Coronary artery (tissue), 2 donors: ENCODE results near the gene RFX3.

Source experiments
- DNase-seq: peaks from one replicate; pipeline ENCODE4 v3.0.0-alpha.2; 2017; ENCODE audit warnings: low spot score
- H3K27ac ChIP-seq, 2 donors: fragments of 200-600 bp; sonication (generic); one replicate each; pipeline ENCODE4 v1.5.1; 2016 to 2019
- H3K4me3 ChIP-seq: fragments of 200-600 bp; sonication (generic); 2 replicates; pipeline ENCODE4 v1.5.1; 2016; ENCODE audit warnings: mild to moderate bottlenecking, moderate library complexity
- TF ChIP-seq, protein P1 (sequence below): fragments of 200-600 bp; sonication (generic); IDR thresholded peaks from one replicate; pipeline ENCODE4 v1.5.1; 2019; ENCODE audit warnings: antibody characterized with exemption

RFX3 gene

DNA sequence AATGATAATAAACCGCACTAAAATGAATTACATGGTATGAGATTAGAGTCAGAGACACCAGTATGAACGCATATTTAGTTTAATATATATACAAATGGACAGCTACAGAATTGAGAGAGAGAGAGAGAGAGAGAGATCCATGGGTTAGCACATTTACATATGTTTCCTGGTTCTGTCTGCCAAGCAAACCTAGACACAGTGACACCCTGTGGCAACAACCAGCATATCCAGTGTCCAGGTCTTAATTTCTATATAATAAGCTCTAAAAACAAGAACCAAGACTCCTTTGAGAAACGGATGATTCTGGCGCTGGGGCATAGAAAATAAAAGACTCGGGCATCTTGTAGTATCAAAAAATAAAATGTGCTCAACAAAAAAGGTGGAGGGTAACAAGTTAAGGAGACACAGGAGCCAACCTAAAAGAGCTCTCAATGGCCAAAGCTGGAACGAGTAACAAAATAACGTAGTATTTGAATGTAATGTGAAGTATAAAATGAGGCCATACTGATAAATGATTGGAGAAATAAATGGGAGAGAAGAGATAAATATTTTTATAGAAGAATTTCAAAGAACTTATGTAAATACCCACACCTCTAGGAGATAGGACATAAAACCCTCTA, 84.5 kb downstream of the RFX3 start:
- Histone ChIP-seq H3K27ac (no peak overlapping the region), H3K4me3 (no peak overlapping the region)
- DNase-seq: no peak
- TF ChIP-seq, protein P1, sequence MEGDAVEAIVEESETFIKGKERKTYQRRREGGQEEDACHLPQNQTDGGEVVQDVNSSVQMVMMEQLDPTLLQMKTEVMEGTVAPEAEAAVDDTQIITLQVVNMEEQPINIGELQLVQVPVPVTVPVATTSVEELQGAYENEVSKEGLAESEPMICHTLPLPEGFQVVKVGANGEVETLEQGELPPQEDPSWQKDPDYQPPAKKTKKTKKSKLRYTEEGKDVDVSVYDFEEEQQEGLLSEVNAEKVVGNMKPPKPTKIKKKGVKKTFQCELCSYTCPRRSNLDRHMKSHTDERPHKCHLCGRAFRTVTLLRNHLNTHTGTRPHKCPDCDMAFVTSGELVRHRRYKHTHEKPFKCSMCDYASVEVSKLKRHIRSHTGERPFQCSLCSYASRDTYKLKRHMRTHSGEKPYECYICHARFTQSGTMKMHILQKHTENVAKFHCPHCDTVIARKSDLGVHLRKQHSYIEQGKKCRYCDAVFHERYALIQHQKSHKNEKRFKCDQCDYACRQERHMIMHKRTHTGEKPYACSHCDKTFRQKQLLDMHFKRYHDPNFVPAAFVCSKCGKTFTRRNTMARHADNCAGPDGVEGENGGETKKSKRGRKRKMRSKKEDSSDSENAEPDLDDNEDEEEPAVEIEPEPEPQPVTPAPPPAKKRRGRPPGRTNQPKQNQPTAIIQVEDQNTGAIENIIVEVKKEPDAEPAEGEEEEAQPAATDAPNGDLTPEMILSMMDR: no peak

DNA sequence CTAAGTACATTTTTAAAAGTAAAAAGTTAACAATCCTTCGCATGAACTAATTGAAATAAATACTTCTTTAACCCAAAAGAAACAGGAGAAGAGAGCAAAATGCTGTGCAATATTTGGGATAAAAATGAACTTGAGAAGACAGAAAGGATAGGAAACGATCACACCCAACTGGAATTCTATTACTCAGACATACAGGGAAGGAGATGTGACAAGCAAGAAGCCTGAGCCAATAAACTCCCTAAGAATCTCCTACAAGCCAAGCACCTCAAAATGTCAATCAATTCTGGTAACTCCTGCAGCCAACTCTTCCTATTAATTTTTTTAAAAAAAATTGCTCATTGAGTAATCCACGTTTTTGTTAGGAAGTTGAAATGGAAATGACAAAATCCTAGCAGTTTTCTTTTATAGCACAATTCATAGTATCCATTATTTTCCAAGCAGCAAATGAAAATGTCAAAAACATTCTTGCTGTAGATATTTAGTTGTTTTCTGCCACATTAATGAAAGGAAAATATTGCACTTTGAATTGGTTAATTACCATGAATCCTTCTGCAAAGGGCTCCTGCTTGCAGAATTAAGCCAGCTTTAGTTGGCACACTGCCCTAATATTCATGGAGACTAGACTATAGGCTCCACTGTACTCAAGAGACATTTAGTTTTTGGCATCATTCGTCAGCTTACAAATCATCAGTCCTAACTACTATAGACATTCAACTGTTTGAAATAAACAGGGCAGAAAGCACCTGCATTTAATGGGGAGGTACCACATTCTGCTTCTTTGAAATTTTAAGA, 89.0 kb downstream of the RFX3 start:
- no peak for DNase-seq
- H3K27ac ChIP-seq: no peak overlapping the region
- H3K4me3 ChIP-seq: no peak overlapping the region
- TF ChIP-seq, protein P1: no peak

DNA sequence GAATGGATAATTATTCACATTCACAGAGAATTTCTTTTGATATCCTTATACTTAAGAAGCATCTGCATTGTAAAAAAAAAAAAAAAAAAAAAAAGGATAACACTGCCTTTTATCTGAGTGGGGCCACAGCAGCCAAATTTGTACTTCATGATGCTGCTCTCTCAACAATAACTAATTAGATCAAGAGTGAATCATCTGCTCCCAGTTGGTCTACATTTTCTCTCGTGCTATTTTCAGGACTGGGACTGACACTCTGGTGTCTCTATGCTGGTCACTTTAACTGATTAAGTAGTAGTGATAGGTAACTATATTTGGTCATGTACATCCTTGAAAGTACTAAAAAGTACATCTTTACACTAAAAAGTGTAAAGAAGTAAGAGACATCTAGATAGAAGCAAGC, 90.1 kb downstream of the RFX3 start:
- no peak overlapping the region for H3K4me3 ChIP-seq
- H3K27ac ChIP-seq: no peak overlapping the region
- TF ChIP-seq, protein P1: no peak
- DNase-seq: no peak

DNA sequence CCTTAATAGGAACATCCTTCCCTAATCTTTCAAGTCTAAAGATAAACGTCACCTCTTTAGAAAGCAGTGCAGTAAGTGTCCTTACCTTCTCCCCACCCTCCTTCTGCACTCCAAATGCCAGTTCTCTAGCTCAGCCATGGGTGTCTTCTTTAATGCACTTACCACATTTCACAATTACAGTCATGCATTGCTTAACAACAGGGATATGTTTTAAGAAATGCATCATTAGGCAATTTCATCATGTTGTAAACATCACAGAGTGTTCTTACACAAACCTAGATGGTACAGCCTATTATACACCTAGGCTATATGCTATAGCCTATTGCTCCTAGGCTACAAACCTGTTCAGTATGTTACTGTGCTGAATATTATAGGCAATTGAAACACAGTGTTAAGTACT, 91.2 kb downstream of the RFX3 start:
- TF ChIP-seq, protein P1: no peak
- DNase-seq: no peak
- Histone ChIP-seq H3K27ac (no peak overlapping the region), H3K4me3 (no peak overlapping the region)

DNA sequence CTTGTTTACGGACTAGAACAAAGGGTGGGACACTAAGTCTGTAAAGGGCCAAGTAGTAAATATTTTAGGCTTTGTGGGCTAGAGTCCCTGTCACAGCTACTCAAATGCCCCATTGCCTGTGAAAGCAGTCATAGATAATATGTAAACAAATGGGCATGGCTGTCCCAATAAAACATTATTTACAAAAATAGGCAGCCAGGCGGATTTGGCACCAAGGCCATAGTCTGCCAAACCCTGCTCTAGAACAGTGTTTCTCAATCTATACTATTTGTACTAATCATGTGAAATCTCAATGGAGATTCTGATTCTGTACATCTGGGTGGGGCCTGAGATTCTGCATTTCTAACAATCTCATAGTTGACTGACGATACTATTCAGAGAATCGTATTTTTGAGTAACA, 92.0 kb downstream of the RFX3 start:
- TF ChIP-seq, protein P1: no peak
- no peak for DNase-seq
- no peak overlapping the region for H3K27ac ChIP-seq
- H3K4me3 ChIP-seq: no peak overlapping the region

DNA sequence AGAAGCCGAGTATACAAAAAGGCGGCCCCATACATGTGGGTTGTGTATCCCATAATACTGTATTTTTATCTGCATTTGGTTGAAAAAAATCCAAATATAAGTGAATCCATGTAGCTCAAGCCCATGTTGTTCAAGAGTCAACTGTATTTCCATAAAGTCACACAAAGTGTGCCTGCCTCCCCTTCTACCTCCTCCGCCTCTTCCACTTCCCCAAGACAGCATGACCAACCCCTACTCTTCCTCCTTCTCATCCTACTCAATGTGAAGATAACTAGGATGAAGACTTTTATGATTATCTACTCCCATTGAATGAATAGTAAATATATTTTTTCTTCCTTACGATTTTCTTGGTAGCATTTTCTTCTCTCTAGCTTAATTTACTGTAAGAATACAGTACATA, 92.7 kb downstream of the RFX3 start:
- TF ChIP-seq, protein P1: no peak
- H3K27ac ChIP-seq: no peak overlapping the region

DNA sequence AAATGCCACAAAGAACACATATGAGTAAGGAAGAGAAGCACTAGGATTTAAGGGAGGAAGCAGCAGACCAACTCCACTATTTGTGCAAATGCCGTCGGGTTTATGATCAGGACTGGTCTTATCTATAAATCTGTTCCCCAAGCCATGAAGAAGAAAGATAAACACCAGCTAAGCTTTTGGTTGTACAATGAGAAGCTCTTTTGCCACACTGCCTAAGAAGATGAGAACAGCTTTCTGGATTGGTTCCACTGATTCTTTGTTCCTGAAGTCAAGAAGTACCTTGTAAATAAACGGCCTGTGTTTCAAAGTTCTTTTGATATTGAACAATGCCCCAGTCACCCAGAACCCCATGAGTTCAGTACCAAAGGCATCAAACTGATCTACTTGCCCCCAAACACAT, 93.9 kb downstream of the RFX3 start:
- TF ChIP-seq, protein P1: no peak
- Histone ChIP-seq H3K27ac (no peak overlapping the region), H3K4me3 (no peak overlapping the region)
- DNase-seq: no peak

More for the DNA sequence above, 92.7 kb downstream of the RFX3 start:
- no peak overlapping the region for H3K4me3 ChIP-seq
- DNase-seq: no peak
